Measurements from ENCODE around the gene C1orf115.
A peak's percentile ranks its signal among the peaks of the same experiment; 100 is the strongest.
"Not testable (repeated sequence)": the region's sequence is repeated elsewhere in the genome, so short reads cannot be mapped to it uniquely, and the experiment has no call there.

C1orf115 gene

GRCh38 chr1:220730486-220730885 lies 40.3 kb downstream of the C1orf115 start:
- no peak for DNase-seq

- no peak for DNase-seq
Observed at GRCh38 chr1:220732137-220732536, 42.0 kb downstream of the C1orf115 start.

DNA sequence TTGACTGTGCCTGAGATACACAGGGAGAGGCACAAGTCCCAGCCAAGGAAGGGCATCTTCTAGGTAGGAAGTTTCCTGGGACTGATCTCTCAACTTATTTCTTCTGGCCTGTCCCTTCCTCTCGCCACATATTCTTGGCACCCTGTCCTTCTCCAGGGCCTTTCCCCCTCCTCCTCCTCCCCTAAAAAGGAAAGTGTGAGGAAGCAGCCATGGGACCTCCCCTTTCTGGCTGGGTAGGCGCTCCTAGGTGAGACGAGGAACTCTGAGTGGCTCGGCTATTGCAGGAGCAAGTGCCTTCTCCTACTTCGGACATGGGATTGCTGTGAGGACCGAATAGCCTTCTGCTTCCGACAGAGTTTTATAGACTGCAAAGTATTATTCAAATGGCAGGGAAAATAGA lies 42.5 kb downstream of the C1orf115 start:
- no peak for DNase-seq

GRCh38 chr1:220733086-220733601 lies 43.0 kb downstream of the C1orf115 start:
- peak; percentile 71 for DNase-seq

DNA sequence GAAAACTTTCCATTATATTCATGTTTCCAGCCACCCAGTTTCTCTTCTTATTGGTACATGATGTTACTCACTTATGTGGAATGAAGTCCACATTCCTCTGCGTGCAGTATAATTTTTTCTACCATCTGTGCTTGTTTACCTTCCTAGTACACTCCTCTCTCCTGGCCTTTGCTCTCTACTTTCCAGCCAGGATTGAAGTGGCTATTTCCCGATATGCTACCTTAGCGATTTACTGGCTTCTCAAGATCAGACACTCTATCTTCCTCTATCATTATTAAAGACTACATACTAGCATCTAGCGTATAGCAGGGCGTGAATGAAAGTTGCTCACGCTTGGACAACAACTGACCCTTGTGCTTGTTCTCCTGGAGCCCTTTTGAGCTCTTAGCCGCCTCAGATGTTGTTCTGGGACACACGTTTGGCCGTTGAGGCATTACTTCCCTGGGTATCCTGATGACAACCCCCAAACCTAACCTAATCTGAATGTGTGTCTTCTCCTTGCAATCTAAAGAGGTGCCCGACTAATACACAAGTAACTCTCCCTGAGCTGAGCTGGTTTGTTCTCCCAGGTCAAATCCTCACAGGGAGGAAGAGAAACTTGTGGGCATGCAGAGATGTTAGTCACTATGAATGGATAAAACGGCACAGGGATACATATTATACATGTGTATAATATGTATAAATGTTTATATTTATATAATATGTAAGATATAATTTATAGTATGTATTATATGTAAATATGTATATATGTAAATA lies 44.6 kb downstream of the C1orf115 start:
- DNase-seq, result peak; percentile 93

DNA sequence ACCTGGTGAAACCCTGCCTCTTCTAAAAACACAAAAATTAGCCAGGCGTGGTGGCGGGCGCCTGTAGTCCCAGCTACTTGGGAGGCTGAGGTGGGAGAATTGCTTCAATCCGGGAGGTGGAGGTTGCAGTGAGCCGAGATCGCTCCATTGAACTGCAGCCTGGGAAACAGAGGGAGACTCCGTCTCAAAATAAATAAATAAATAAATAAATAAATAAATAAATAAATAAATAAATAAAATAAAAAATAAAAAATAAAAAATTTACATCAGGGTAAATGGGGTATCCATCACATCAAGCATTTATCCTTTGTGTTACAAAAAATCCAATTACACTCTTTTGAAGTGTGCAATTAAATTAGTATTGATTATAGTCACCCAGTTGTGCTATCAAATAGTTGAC lies 46.1 kb downstream of the C1orf115 start:
- DNase-seq, result not testable (repeated sequence)

- DNase-seq, result no peak
Observed at GRCh38 chr1:220741349-220741748, 51.2 kb downstream of the C1orf115 start.

GRCh38 chr1:220741825-220742224 lies 51.7 kb downstream of the C1orf115 start:
- no peak for DNase-seq

GRCh38 chr1:220742520-220742919 lies 52.4 kb downstream of the C1orf115 start:
- no peak for DNase-seq

DNA sequence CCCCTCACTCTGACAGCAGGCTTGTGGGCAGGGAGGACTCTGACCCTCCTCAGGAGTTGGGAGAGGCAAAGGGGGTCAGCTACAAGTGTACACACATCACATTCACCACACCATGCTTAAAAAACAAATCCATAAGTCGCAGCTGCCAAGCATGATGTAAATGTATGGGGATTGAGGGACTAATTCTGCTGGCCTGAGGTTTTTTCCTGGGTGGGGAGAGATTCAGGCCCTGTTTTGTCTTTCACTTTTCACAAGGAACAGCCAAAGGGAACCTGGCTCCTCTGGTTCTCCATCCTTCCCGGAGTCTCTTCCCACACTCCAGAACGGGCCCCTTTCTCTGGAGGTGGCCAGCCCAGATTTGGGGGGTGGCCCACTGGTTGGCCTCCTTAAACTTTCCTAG lies 56.7 kb downstream of the C1orf115 start:
- no peak for DNase-seq

- DNase-seq, result no peak
Observed at GRCh38 chr1:220747437-220748088, 57.4 kb downstream of the C1orf115 start.

GRCh38 chr1:220748089-220748934 lies 58.1 kb downstream of the C1orf115 start, which contains the start of gene MTARC2:
TSS of gene MTARC2 (plus strand) at chr1:220748322. CDS start at chr1:220748532, 210 bp downstream.
- peak; percentile 74 for DNase-seq

Data from kidney glomerular epithelial cell (primary cell).